Measurements from ENCODE around the gene ELOVL1.

ELOVL1 gene

DNA sequence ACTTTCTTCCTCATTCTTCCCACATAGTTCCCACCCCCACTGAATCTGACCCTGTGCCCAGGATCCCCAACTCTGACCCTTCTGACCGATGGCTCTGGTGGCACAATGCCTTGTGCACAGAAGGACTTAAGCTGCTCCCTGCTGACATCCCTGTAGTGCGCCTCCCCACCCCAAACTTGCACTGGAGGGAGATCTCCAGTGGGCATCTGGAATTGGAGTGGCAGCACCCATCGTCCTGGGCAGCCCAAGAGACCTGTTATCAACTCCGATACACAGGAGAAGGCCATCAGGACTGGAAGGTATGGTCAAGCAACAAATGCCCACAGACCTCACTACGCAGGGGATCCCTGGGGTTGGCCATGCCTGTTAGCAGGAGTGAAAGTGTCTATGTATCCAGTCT is 21.2 kb downstream of the ELOVL1 start:
- no peak overlapping the region for H3K27ac ChIP-seq
- TF ChIP-seq, protein P1, sequence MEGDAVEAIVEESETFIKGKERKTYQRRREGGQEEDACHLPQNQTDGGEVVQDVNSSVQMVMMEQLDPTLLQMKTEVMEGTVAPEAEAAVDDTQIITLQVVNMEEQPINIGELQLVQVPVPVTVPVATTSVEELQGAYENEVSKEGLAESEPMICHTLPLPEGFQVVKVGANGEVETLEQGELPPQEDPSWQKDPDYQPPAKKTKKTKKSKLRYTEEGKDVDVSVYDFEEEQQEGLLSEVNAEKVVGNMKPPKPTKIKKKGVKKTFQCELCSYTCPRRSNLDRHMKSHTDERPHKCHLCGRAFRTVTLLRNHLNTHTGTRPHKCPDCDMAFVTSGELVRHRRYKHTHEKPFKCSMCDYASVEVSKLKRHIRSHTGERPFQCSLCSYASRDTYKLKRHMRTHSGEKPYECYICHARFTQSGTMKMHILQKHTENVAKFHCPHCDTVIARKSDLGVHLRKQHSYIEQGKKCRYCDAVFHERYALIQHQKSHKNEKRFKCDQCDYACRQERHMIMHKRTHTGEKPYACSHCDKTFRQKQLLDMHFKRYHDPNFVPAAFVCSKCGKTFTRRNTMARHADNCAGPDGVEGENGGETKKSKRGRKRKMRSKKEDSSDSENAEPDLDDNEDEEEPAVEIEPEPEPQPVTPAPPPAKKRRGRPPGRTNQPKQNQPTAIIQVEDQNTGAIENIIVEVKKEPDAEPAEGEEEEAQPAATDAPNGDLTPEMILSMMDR (conservative IDR thresholded peaks at IDR 0.05), result no peak

DNA sequence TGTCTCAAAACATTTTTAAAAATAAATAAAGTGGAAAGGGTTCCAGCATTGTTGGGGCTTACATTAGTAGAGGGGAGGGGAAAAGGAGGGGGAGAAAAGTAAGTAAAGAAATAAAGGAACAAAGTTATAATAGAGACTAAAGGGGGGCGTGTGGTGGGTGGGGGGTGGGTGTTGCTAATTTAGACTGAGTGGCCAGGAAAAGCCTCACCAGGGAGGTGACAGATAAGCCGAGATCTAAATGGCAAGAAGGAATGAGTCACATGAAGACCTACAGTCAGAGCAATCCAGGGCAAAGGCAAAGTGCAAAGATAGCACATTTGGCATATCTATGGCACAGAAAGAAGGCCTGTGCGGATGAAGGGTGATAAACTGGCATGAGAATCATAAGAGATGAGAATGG is 22.7 kb downstream of the ELOVL1 start:
- TF ChIP-seq, protein P1 (conservative IDR thresholded peaks at IDR 0.05), result no peak
- H3K27ac ChIP-seq, result no peak overlapping the region

DNA sequence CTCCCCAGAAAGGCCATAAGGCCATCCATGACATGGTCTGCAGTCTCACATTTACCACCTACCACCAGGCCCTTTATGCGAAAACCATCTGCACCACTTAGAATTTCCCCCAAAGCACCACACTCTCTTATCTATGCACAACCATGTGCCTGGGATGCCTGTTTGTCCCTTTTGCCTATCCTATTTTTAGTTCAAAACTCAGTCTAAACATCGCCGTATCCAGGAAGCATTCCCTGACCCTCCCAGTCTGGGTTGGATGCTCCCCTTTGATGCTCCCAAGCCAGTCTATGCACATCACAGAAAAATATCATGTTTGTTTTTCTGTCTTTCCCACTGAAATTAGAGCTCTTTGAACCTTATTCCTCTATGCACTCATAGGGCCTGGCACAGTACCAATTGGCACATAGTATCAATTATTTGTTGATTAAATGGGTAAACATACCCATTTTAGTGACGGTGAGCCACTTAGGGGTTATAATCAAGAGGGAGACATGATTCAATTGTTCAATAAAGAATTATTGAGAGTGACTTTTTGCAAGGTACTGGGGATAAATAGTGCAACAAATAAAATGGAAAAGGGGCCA is 23.5 kb downstream of the ELOVL1 start:
- no peak overlapping the region for H3K27ac ChIP-seq
- TF ChIP-seq, protein P1 (conservative IDR thresholded peaks at IDR 0.05), result no peak

DNA sequence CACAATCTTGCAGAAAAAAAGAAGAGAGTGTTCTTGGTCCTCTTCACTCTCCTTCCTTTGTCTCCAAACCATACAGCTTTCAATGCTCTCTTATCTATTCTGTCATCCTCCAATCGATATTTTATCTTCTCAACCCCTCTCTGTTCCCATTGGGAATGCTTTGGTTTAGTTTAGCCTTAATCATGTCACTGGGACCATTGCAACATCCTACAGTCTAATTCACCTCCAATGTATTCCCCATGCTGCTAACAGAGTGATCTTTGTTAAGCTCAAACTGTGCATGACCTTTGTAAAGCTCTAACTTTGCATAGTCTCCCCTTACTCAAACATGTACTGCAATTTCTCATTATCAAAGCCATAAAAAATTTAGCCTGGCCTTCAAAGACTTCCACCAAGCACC is 27.3 kb downstream of the ELOVL1 start:
- H3K27ac ChIP-seq, result no peak overlapping the region
- TF ChIP-seq, protein P1 (conservative IDR thresholded peaks at IDR 0.05), result no peak

DNA sequence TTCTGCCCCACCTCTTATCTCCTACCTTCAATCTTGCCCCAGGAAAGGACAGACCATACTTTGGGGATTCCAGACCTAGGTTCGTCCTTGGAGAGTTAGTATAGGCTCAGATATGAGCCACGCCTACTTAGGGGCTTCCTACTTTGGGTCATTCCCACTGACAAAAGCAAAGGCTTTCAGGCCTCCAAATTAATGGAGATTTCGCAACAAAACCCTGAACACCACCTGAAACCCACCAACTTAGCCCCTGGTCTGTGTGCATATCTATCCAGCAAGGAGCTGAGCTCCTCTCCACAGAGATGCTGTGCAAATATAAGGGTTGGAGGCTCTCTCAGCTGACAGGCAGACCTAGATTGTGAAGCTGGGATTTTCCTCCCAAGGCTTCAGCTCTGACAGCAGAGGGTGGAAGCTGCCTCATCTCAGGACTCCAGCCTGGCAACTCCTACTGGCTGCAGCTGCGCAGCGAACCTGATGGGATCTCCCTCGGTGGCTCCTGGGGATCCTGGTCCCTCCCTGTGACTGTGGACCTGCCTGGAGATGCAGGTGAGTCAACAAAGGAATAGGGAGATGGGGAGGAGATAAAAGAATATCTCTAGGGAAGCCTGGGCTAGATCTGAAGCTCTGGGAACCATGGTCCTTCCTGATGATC is 28.1 kb downstream of the ELOVL1 start:
- H3K27ac ChIP-seq, result no peak overlapping the region
- TF ChIP-seq, protein P1 (conservative IDR thresholded peaks at IDR 0.05), result no peak

DNA sequence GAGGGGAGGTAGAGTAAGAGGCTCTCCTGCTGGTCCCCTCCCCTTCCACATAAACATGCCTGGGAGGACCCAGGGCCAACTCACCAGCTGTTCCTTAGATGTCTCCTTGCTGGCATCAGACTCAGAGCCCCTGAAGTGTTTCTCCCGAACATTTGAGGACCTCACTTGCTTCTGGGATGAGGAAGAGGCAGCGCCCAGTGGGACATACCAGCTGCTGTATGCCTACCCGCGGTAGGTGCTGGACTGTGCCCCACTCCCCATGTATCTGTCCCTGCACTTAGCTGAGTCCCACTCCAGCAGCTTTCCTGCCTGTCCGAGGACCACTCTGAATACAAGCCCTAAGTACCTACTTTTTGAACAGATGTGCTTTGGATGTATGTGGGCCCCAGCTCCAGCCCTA is 29.8 kb downstream of the ELOVL1 start:
- H3K27ac ChIP-seq, result no peak overlapping the region
- TF ChIP-seq, protein P1 (conservative IDR thresholded peaks at IDR 0.05), result no peak

DNA sequence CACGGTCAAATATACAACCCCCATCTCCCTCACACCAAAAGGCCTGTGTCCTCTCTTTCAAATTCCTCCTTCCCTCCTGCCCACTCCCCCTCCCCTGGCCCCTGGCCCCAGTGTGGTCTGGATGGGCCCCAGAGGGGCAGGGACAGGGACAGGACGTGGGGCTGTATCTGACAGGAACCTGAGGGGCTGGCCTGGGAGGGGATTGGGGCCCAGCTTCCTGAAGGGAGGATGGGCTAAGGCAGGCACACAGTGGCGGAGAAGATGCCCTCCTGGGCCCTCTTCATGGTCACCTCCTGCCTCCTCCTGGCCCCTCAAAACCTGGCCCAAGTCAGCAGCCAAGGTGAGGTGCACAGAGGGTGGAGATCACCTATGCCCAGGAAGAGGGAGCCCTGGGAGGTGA is 30.2 kb downstream of the ELOVL1 start, which contains the start of gene MPL:
Gene MPL, plus strand, starts transcription at position 231 of the 400 bp plus-strand sequence. Its CDS starts 31 bp downstream, at position 262.
- TF ChIP-seq, protein P1 (conservative IDR thresholded peaks at IDR 0.05), result no peak

More for the DNA sequence above, 30.2 kb downstream of the ELOVL1 start, which contains the start of gene MPL:
- H3K27ac ChIP-seq, result no peak within 1 kb of the TSS

Measured in VCaP (cell line).